ENCODE results near the gene SLC13A4. TPM values are rescaled to one million over a fixed set of nuclear protein-coding genes. Genes with fewer than 3 reads are reported as not detected.

Gene SLC13A4
- total RNA-seq, 1 donor from 2014 or later = not detected

Other genes with a start within 250 kb of the SLC13A4 start
- gene CNOT4, start 218.1 kb downstream of the SLC13A4 start, total RNA-seq = 26.0 and 27.3 TPM in 2 replicates
- gene NUP205, start 170.3 kb downstream of the SLC13A4 start, total RNA-seq = 83.5 and 83.8 TPM in 2 replicates
- 23.9 and 24.1 TPM in 2 replicates for gene STMP1, start 65.7 kb downstream of the SLC13A4 start, total RNA-seq
- gene FAM180A, start 20.6 kb upstream of the SLC13A4 start, total RNA-seq = not detected in 2 replicates
- 118 and 119 TPM in 2 replicates for gene MTPN, start 249.2 kb upstream of the SLC13A4 start, total RNA-seq

Measured in T-helper 1 cell treated with Interleukin-12 subunit alpha and Interleukin-12 subunit beta and Interleukin-4 antibody, amounts not matched to agents 30 ng/mL and 1 ng/mL, for 36 hours (primary cell).